Measurements from ENCODE around the gene SYNGR3.

SYNGR3 gene

DNA sequence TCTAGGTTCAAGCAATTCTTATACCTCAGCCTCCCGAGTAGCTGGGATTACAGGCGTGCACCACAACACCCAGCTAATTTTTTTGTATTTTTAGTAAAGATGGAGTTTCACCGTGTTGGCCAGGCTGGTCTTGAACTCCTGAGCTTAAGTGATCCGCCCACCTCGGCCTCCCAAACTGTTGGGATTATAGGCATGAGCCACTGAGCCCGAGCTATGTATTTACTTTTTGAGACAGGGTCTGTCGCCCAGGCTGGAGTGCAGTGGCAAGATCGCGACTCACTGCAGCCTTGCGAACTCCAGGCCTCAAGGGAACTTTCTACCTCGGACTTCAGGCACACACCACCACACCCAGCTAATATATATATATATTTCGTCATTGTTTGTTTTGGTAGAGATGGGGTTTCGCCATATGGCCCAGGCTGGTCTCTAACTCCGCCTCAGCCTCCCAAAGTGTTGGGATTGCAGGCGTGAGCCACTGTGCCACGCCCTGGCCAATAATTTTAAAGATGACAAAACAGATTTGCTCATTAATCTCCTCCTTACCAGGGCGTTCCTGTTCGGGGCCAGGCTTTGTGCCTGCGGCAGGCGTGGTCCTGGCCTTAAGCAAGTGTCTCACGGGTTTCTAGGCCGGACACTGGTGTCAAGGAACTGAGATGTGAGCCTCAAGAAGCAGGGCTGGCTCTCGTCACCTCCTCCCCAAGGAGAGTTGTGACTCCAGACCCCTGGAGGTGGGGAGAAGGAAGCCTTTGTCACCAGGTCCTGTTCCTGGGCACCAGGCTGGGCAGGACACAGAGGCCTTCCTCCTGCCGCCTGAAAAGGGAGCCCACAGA, 25.6 kb downstream of the SYNGR3 start:
- TF ChIP-seq, protein P1, sequence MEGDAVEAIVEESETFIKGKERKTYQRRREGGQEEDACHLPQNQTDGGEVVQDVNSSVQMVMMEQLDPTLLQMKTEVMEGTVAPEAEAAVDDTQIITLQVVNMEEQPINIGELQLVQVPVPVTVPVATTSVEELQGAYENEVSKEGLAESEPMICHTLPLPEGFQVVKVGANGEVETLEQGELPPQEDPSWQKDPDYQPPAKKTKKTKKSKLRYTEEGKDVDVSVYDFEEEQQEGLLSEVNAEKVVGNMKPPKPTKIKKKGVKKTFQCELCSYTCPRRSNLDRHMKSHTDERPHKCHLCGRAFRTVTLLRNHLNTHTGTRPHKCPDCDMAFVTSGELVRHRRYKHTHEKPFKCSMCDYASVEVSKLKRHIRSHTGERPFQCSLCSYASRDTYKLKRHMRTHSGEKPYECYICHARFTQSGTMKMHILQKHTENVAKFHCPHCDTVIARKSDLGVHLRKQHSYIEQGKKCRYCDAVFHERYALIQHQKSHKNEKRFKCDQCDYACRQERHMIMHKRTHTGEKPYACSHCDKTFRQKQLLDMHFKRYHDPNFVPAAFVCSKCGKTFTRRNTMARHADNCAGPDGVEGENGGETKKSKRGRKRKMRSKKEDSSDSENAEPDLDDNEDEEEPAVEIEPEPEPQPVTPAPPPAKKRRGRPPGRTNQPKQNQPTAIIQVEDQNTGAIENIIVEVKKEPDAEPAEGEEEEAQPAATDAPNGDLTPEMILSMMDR (IDR thresholded peaks at IDR 0.05; ENCODE audit: low read depth, low read length, missing control alignments) = no peak
- in situ Hi-C loops (cut with HindIII; ENCODE audit: low sequenced_read_pairs) = no loop called here
- no peak overlapping the region for H3K4me3 ChIP-seq (ENCODE audit: low read depth, low read length)
- no peak for DNase-seq (ENCODE audit: low read depth)

DNA sequence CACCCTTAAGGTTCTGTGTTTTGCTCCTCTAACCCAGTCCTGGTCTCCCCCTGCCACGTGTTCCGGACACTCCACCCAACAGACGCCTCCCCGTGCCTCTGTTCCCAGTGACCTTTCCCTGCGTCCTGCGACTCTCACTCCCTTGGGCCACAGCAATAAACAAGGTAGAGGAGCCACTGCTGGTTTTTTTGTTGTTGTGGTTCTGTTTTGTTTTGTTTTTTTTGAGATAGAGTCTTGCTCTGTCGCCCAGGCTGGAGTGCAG, 26.1 kb downstream of the SYNGR3 start:
- TF ChIP-seq, protein P1 (IDR thresholded peaks at IDR 0.05; ENCODE audit: low read depth, low read length, missing control alignments) = no peak
- in situ Hi-C loops (cut with HindIII; ENCODE audit: low sequenced_read_pairs) = no loop called here
- DNase-seq (ENCODE audit: low read depth) = no peak
- H3K4me3 ChIP-seq (ENCODE audit: low read depth, low read length) = no peak overlapping the region

DNA sequence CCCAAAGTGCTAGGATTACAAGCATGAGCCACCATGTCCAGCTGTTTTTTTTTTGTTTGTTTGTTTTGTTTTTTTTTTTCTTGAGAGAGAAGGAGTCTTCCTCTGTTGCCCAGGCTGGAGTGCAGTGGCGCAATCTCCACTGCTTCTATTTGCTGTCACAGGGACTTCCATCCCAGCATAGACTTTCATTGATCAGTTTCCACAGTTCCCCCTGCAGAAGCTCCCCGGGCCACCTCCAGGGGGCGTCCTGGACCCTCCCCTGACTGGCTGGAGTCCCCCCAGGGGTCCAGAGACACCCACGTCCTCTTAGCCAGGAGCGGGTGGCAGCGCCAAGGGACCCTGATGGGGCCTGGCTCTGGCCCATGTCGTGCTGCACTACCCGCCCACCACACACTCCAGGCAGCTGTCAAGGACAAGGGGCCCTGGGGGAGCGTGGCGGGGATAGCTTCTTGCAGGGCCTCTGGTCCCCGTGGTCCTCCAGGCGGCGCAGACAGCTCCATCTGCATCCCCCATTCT, 26.7 kb downstream of the SYNGR3 start:
- DNase-seq (ENCODE audit: low read depth) = no peak
- in situ Hi-C loops (cut with HindIII; ENCODE audit: low sequenced_read_pairs) = no loop called here
- no peak overlapping the region for H3K4me3 ChIP-seq (ENCODE audit: low read depth, low read length)
- TF ChIP-seq, protein P1 (IDR thresholded peaks at IDR 0.05; ENCODE audit: low read depth, low read length, missing control alignments) = peak; percentile 58

DNA sequence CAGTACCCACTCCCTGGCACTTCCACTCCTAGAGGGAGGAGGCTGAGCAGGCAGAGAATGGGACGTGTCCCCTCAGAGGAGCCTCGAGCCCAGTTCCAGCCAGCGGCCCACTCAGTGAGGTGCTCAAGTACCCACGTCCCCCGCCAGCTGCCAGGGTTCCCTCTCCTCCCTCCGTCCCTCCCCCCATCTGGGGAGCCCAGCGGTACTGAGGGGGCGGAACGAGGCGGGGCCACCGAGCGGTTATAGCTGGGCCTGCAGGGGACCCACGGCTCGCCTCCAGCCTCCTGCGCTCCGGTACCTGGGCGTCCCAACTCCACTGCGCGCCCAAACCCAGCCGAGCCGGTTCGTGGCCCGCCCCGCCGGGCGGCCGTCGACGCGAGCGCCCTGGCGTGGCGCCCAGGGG, 29.7 kb downstream of the SYNGR3 start, which contains the start of gene NPW:
Gene NPW (plus strand): TSS at position 268 of the 403 bp plus-strand sequence.
- H3K4me3 ChIP-seq (ENCODE audit: low read depth, low read length) = peak within 1 kb of the TSS; percentile 26
- no peak for DNase-seq (ENCODE audit: low read depth)
- TF ChIP-seq, protein P1 (IDR thresholded peaks at IDR 0.05; ENCODE audit: low read depth, low read length, missing control alignments) = no peak
- in situ Hi-C loops (cut with HindIII; ENCODE audit: low sequenced_read_pairs) = no loop called here

DNA sequence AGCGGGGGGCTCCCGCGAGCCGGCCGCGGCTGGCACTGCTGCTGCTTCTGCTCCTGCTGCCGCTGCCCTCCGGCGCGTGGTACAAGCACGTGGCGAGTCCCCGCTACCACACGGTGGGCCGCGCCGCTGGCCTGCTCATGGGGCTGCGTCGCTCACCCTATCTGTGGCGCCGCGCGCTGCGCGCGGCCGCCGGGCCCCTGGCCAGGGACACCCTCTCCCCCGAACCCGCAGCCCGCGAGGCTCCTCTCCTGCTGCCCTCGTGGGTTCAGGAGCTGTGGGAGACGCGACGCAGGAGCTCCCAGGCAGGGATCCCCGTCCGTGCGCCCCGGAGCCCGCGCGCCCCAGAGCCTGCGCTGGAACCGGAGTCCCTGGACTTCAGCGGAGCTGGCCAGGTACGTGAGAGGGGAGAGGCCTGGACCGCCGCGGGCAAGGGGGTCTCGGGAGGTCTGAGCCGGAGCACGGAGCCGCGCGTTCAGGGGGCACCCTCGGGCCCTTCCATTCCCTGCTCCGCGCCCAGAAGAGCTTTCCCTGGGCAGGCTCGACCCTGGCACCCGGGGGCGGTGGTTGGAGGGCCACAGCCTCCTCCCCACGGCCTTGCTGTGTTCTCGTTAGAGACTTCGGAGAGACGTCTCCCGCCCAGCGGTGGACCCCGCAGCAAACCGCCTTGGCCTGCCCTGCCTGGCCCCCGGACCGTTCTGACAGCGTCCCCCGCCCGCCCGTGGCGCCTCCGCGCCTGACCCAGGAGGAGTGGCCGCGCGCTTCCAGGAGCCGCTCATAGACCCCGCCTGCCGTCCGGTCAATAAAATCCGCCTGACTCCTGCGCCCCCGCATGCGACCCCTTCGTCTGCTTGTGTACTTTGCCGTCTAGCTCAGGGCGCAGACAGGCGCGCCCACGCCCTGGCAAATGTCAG, 30.4 kb downstream of the SYNGR3 start:
- peak overlapping the region; percentile 26 for H3K4me3 ChIP-seq (ENCODE audit: low read depth, low read length)
- DNase-seq (ENCODE audit: low read depth) = no peak
- in situ Hi-C loops (cut with HindIII; ENCODE audit: low sequenced_read_pairs) = no loop called here
- TF ChIP-seq, protein P1 (IDR thresholded peaks at IDR 0.05; ENCODE audit: low read depth, low read length, missing control alignments) = no peak

DNA sequence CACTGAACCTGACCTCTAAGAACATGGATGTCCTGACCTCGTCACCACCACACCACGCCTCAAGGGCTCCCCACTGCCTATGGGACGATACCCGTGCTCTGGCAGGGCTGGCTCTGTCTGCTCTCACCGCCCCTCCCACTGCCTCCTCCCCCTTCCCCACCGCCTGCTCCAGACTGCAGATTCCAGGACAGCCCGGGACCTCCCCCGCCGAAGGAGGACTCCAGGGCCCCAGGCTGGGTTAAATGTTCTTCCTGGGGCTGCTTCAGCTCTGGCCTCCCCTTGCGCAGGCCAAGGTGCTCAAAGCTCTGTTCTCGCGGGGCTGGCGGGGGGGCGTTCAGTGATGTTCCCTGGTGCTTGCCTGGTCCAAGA, 32.9 kb downstream of the SYNGR3 start:
- DNase-seq (ENCODE audit: low read depth) = no peak
- in situ Hi-C loops (cut with HindIII; ENCODE audit: low sequenced_read_pairs) = no loop called here
- TF ChIP-seq, protein P1 (IDR thresholded peaks at IDR 0.05; ENCODE audit: low read depth, low read length, missing control alignments) = no peak
- H3K4me3 ChIP-seq (ENCODE audit: low read depth, low read length) = peak overlapping the region; percentile 27
